GM12892 (cell line): ENCODE results near the gene TDRD12. TPM values are rescaled to one million over a fixed set of nuclear protein-coding genes. Genes with fewer than 3 reads are reported as not detected.
A peak's percentile ranks its signal among the peaks of the same experiment; 100 is the strongest.

Source experiments
- DNase-seq: peaks from one replicate; pipeline ENCODE4 v3.0.0; 2011; ENCODE audit not compliant: insufficient read length
- FAIRE-seq: peaks from 2 replicates; lab custom pipeline; 2011; peaks lifted over from hg19 to GRCh38; lab: Jason Lieb, UNC
- POLR2A ChIP-seq: IDR thresholded peaks from 2 replicates; pipeline ENCODE4 v1.6.1; 2011; ENCODE audit warnings: low read depth, low read length, control low read depth
- POLR2AphosphoS5 ChIP-seq: IDR thresholded peaks from 2 replicates; pipeline ENCODE4 v1.6.1; 2011; ENCODE audit warnings: low read depth, low read length, control low read depth
- TAF1 ChIP-seq: IDR thresholded peaks from 2 replicates; pipeline ENCODE4 v1.6.1; 2011; ENCODE audit warnings: low read depth, mild to moderate bottlenecking, control low read depth, low read length, borderline replicate concordance
- polyA plus RNA-seq: library from polyadenylated mRNA; unstranded; fragments of >200 nt; gene quantifications from one replicate; pipeline ENCODE4 v1.2.1, GENCODE V29; 2012; ENCODE audit warnings: missing spikeins, inconsistent platforms; ENCODE audit not compliant: missing spikeins

The TDRD12 gene
- polyA plus RNA-seq = 0.81 TPM

GRCh38 chr19:32719611-32720059 is at the start of gene TDRD12:
TSS of gene TDRD12 (plus strand) at chr19:32719767. CDS start at chr19:32720073, 306 bp downstream.
- FAIRE-seq (no peak), DNase-seq (no peak)
- TF ChIP-seq POLR2AphosphoS5 = no peak
- TF ChIP-seq POLR2A = no peak
- TF ChIP-seq TAF1 = no peak

- FAIRE-seq = no peak
- no peak for DNase-seq
- no peak for TF ChIP-seq TAF1
- no peak for TF ChIP-seq POLR2A
- TF ChIP-seq POLR2AphosphoS5 = no peak
Measured at GRCh38 chr19:32671883-32672593, 47.5 kb upstream of the TDRD12 start.

GRCh38 chr19:32672841-32673240 is 46.7 kb upstream of the TDRD12 start:
- no peak for DNase-seq
- no peak for TF ChIP-seq TAF1
- no peak for TF ChIP-seq POLR2A
- no peak for TF ChIP-seq POLR2AphosphoS5
- no peak for FAIRE-seq

GRCh38 chr19:32673573-32673972 is 46.0 kb upstream of the TDRD12 start:
- FAIRE-seq = no peak
- TF ChIP-seq POLR2AphosphoS5 = no peak
- DNase-seq = no peak

- TF ChIP-seq TAF1 (no peak), POLR2AphosphoS5 (no peak), POLR2A (no peak)
- no peak for FAIRE-seq
- DNase-seq = no peak
Measured at GRCh38 chr19:32674153-32674930, 45.2 kb upstream of the TDRD12 start.

GRCh38 chr19:32674931-32675719 is 44.4 kb upstream of the TDRD12 start, which contains the start of gene ANKRD27:
TSS of gene ANKRD27 (minus strand) at chr19:32675180. CDS start at chr19:32659015, 16,165 bp downstream.
- TF ChIP-seq POLR2AphosphoS5 (peak; percentile 24; the same call in 1 of the 2 replicates), TAF1 (0 out of 2 replicates have a peak, but pooled peaks have one; percentile 29), POLR2A (peak; percentile 67; the same call in 1 of the 2 replicates)
- DNase-seq = peak; percentile 93

GRCh38 chr19:32675720-32676185 is 43.8 kb upstream of the TDRD12 start, which contains the start of gene RGS9BP:
TSS of gene RGS9BP (plus strand) at chr19:32675848. CDS start at chr19:32676264, 416 bp downstream.
- FAIRE-seq (peak; percentile 36), DNase-seq (peak; percentile 39)
- TF ChIP-seq TAF1 = no peak

More at GRCh38 chr19:32674931-32675719, 44.4 kb upstream of the TDRD12 start, which contains the start of gene ANKRD27:
- FAIRE-seq = peak; percentile 94

GRCh38 chr19:32676186-32676894 is 43.2 kb upstream of the TDRD12 start:
- TF ChIP-seq POLR2AphosphoS5 = no peak
- no peak for TF ChIP-seq TAF1
- no peak for TF ChIP-seq POLR2A
- DNase-seq (no peak), FAIRE-seq (no peak)

GRCh38 chr19:32676895-32677359 is 42.6 kb upstream of the TDRD12 start:
- TF ChIP-seq TAF1 (no peak), POLR2A (no peak), POLR2AphosphoS5 (no peak)
- DNase-seq = no peak
- no peak for FAIRE-seq

GRCh38 chr19:32677657-32678056 is 41.9 kb upstream of the TDRD12 start:
- DNase-seq = no peak
- FAIRE-seq = no peak
- TF ChIP-seq TAF1 (no peak), POLR2AphosphoS5 (no peak), POLR2A (no peak)
